Colonic mucosa (tissue), 4 donors: ENCODE measurements around the gene ADARB2. TPM values are rescaled to one million over a fixed set of nuclear protein-coding genes. Genes with fewer than 3 reads are reported as not detected.
"Not testable (repeated sequence)": the region's sequence is repeated elsewhere in the genome, so short reads cannot be mapped to it uniquely, and the experiment has no call there.

Source experiments
- DNase-seq: peaks from one replicate; pipeline ENCODE4 v3.0.0-alpha.2; 2020
- H3K27ac ChIP-seq: fragments of 200-600 bp; one replicate; pipeline ENCODE4 v1.8.0; 2021
- H3K27me3 ChIP-seq: fragments of 200-600 bp; one replicate; pipeline ENCODE4 v1.8.0; 2021
- H3K36me3 ChIP-seq: fragments of 200-600 bp; one replicate; pipeline ENCODE4 v1.8.0; 2021
- H3K4me1 ChIP-seq: fragments of 200-600 bp; one replicate; pipeline ENCODE4 v1.8.0; 2021; ENCODE audit warnings: mild to moderate bottlenecking
- H3K4me3 ChIP-seq: fragments of 200-600 bp; one replicate; pipeline ENCODE4 v1.8.0; 2021
- H3K9ac ChIP-seq, 2 donors: one replicate each; pipeline ENCODE4 v1.7.0; 2013; ENCODE audit warnings: control low read depth in 2 of 2, low read depth in 2 of 2, low read length in 2 of 2
- H3K9me3 ChIP-seq: fragments of 200-600 bp; one replicate; pipeline ENCODE4 v1.8.0; 2021
- intact Hi-C: fragments of 100-400 bp; cut with DNase I; formaldehyde crosslinking; loops from one replicate; pipeline ENCODE4 v1.14.1; 2022
- total RNA-seq, 2 donors: library from RNA; stranded (reverse); fragmentation: NEBNext Ultra II Directional in 1 of 2; extraction: Animal tissue kit (Norgen Biotek cat#: 25700) in 1 of 2; gene quantifications; one replicate each; pipeline ENCODE4 v1.2.1, GENCODE V29; 2021
- TF ChIP-seq, protein P1 (sequence below): fragments of 200-600 bp; IDR thresholded peaks from one replicate; pipeline ENCODE4 v1.8.0; 2022; ENCODE audit warnings: antibody characterized with exemption, mild to moderate bottlenecking
- donor health status: healthy.
- donor health status: DM: no; HTN: no; CAD: no.
- donor health status: DM: no; HTN: no; CAD: no.

Gene ADARB2
- total RNA-seq, 2 donors from 2014 or later = 0.19 TPM; not detected in 1

DNA sequence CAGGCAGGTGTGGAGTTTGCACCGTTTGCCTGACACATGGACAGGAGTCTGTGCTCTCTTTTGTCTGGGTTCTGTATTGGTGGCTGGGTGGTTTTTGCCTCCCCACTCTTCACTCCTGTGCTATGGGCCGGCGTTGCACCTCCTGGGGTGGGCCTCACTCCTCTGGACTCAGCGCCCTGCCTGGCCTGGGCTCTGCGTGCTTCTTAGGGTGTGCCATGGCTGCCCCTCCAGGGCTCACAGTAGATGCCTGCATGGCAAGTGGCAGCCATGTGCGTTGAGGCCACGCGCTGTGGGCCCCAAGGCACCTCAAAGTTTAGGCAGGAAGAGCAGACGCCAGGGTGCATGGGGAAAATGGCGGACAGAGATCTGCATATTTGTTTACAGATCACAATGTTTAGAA, 319.8 kb downstream of the ADARB2 start:
- no peaks in the 10 kb centered on the region for H3K36me3 ChIP-seq
- H3K9me3 ChIP-seq = no peaks in the 10 kb centered on the region
- TF ChIP-seq, protein P1, sequence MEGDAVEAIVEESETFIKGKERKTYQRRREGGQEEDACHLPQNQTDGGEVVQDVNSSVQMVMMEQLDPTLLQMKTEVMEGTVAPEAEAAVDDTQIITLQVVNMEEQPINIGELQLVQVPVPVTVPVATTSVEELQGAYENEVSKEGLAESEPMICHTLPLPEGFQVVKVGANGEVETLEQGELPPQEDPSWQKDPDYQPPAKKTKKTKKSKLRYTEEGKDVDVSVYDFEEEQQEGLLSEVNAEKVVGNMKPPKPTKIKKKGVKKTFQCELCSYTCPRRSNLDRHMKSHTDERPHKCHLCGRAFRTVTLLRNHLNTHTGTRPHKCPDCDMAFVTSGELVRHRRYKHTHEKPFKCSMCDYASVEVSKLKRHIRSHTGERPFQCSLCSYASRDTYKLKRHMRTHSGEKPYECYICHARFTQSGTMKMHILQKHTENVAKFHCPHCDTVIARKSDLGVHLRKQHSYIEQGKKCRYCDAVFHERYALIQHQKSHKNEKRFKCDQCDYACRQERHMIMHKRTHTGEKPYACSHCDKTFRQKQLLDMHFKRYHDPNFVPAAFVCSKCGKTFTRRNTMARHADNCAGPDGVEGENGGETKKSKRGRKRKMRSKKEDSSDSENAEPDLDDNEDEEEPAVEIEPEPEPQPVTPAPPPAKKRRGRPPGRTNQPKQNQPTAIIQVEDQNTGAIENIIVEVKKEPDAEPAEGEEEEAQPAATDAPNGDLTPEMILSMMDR = no peak
- no peaks in the 10 kb centered on the region for H3K27me3 ChIP-seq
- H3K9ac ChIP-seq = no peak overlapping the region
- intact Hi-C loops = no loop called here
- no peaks in the 10 kb centered on the region for H3K4me1 ChIP-seq
- DNase-seq = no peak
- no peak overlapping the region for H3K27ac ChIP-seq
- H3K4me3 ChIP-seq = no peak overlapping the region

DNA sequence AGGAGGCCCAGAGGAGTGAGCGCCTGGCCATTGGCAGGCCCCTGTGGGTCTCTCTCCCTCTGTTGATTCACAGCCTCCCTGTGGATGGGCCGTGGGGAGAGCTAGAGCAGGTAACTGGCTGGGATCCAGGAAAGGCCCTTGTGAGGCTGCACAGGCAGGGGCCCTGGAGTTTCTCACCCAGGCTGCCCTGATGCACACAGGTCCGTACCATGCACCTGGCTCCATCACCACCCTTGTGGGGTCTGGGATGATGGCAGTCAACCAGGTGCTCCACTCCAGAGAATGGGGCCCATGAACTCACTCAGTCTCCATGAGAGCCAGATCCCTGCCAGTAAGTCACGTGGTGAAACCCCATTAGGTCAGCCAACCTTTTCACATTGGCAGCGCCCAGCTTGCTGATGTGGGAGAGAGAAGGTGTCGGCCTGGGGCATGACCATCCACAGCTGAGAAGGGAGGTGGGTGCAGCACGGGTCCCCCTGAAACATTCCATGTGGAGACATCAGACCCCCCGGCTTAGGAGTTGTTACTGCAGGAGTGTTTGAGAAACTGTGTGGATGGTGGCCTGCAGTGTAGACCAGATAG, 320.8 kb downstream of the ADARB2 start:
- H3K9me3 ChIP-seq = no peaks in the 10 kb centered on the region
- H3K4me1 ChIP-seq = no peaks in the 10 kb centered on the region
- H3K4me3 ChIP-seq = no peak overlapping the region
- TF ChIP-seq, protein P1 = no peak
- DNase-seq = no peak
- intact Hi-C loops = no loop called here
- no peaks in the 10 kb centered on the region for H3K36me3 ChIP-seq
- H3K27me3 ChIP-seq = no peaks in the 10 kb centered on the region
- no peak overlapping the region for H3K9ac ChIP-seq
- no peak overlapping the region for H3K27ac ChIP-seq

DNA sequence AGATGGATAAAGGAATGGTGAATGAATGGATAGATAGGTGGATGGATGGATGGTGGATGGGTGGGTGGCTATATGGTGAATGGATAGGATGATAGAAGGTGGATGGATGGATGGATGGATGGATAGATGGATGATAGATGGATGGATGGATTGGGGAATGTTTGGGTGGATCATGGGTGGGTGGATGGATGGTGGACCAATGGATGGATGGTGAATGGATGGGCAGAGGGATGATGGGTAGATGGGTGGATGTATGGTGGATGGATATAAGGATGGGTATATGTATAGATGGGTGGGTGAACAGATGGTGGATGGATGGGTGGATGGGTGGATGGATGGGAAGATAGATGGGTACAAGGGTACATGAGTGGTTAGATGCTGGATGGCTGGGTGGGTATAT, 322.4 kb downstream of the ADARB2 start:
- H3K4me1 ChIP-seq = no peaks in the 10 kb centered on the region
- no peak overlapping the region for H3K4me3 ChIP-seq

DNA sequence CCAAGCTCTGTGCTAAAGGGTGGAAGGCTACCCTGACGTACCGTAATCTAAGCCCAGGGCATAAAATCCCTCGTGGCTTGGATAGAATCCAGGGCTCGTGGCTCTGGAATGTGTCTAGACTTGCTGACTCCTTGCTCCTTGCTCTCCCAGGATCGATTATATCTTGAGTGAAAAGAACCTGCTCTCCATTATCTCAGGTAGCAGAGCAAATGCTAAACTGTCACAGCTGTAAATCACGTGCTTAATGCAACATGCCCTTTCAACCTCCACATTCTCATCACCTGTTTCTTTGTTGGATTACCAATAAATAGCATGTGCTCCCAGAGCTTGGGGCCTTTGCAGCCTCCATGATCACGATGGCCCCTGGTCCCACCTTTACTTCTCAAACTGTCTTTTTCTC, 323.0 kb downstream of the ADARB2 start:
- DNase-seq, H3K4me1 ChIP-seq, H3K9me3 ChIP-seq, H3K36me3 ChIP-seq, H3K27me3 ChIP-seq, H3K9ac ChIP-seq, H3K4me3 ChIP-seq, H3K27ac ChIP-seq, intact Hi-C loops: not testable (repeated sequence)

More for the DNA sequence above, 322.4 kb downstream of the ADARB2 start:
- H3K9ac ChIP-seq = no peak overlapping the region
- intact Hi-C loops = no loop called here
- H3K27me3 ChIP-seq = no peaks in the 10 kb centered on the region
- no peak overlapping the region for H3K27ac ChIP-seq
- no peaks in the 10 kb centered on the region for H3K36me3 ChIP-seq
- H3K9me3 ChIP-seq = no peaks in the 10 kb centered on the region
- TF ChIP-seq, protein P1 = no peak
- DNase-seq = no peak

DNA sequence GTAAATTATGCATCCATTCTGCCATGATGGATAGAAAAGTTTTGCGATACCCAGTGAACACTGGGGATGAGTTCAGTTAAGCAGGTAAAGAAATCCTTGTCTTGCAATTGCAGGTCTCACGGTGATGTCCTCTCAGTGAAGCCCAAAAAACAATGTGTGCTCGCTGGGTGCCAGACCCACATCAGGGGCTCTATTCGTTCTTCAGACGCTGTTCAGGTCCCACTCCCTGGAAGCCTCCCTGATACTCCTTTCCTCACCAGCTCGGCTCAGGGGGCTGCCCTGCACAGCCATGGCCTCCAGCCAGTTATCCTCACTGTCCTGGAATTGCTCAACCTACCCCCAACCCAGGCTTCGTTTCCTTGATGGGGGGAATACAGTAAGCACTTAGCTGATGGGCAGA, 323.5 kb downstream of the ADARB2 start:
- H3K27me3 ChIP-seq = no peaks in the 10 kb centered on the region
- intact Hi-C loops = no loop called here
- DNase-seq = no peak

DNA sequence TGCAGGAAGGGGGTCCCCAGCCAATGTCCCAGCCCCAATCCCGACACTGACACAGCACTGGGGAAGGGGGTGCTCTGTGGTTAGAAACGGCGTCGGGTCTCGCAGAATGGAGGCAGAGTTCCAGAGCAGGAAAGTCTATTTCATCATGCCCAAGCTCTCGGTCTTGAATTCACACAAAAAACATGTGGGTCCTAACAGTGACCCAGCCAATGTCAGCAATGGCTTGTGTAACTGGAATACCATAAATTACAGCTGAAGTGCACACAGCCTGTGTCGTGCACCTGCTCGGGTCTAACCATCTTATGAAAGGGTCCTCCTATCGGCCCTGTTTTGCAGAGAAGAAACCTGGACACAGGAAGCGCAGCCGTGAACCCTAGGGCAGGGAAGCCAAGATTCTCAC, 324.1 kb downstream of the ADARB2 start:
- Histone ChIP-seq H3K4me1 (no peaks in the 10 kb centered on the region), H3K4me3 (no peak overlapping the region), H3K27ac (no peak overlapping the region), H3K36me3 (no peaks in the 10 kb centered on the region), H3K9ac (no peak overlapping the region), H3K27me3 (no peaks in the 10 kb centered on the region), H3K9me3 (no peaks in the 10 kb centered on the region)
- intact Hi-C loops = no loop called here
- TF ChIP-seq, protein P1 = no peak
- DNase-seq = no peak

More for the DNA sequence above, 323.5 kb downstream of the ADARB2 start:
- Histone ChIP-seq H3K4me3 (no peak overlapping the region), H3K9ac (no peak overlapping the region), H3K36me3 (no peaks in the 10 kb centered on the region), H3K27ac (no peak overlapping the region), H3K9me3 (no peaks in the 10 kb centered on the region), H3K4me1 (no peaks in the 10 kb centered on the region)
- TF ChIP-seq, protein P1 = no peak
